Measurements from ENCODE around the gene ZNF350.

The ZNF350 gene

GRCh38 chr19:51927859-51928258, 58.8 kb downstream of the ZNF350 start:
- Histone ChIP-seq H3K36me3 (ENCODE audit: control insufficient read depth, insufficient read depth, low read length) (peaks cover 34% of the 10 kb centered on the region), H3K9me3 (ENCODE audit: control insufficient read depth, insufficient read depth, low read depth, low read length) (peaks cover 33% of the 10 kb centered on the region), H3K4me1 (ENCODE audit: control insufficient read depth, insufficient read depth, low read length) (no peaks in the 10 kb centered on the region), H3K27ac (ENCODE audit: low read depth, low read length) (no peak overlapping the region), H3K4me3 (ENCODE audit: low read depth, low read length) (peak overlapping the region; percentile 76), H3K27me3 (ENCODE audit: control insufficient read depth, insufficient read depth, low read length) (no peaks in the 10 kb centered on the region), H3K9ac (ENCODE audit: low read length) (peak overlapping the region; percentile 89)

- peak within 1 kb of the TSS; percentile 76 for H3K4me3 ChIP-seq (ENCODE audit: low read depth, low read length)
- peaks cover 35% of the 10 kb centered on the region for H3K9me3 ChIP-seq (ENCODE audit: control insufficient read depth, insufficient read depth, low read depth, low read length)
- peaks cover 26% of the 10 kb centered on the region for H3K36me3 ChIP-seq (ENCODE audit: control insufficient read depth, insufficient read depth, low read length)
- peak within 1 kb of the TSS; percentile 72 for H3K27ac ChIP-seq (ENCODE audit: low read depth, low read length)
- no peaks in the 10 kb centered on the region for H3K4me1 ChIP-seq (ENCODE audit: control insufficient read depth, insufficient read depth, low read length)
- H3K27me3 ChIP-seq (ENCODE audit: control insufficient read depth, insufficient read depth, low read length) = no peaks in the 10 kb centered on the region
- H3K9ac ChIP-seq (ENCODE audit: low read length) = peak within 1 kb of the TSS; percentile 89
Measured at GRCh38 chr19:51926784-51927741, 59.6 kb downstream of the ZNF350 start, which contains the start of gene ZNF613. ZNF613 (plus strand) TSS chr19:51927472; CDS start chr19:51936221, 8,749 bp downstream.

GRCh38 chr19:51926426-51926783, 60.2 kb downstream of the ZNF350 start:
- H3K9ac ChIP-seq (ENCODE audit: low read length) = peak overlapping the region; percentile 89
- H3K9me3 ChIP-seq (ENCODE audit: control insufficient read depth, insufficient read depth, low read depth, low read length) = peaks cover 37% of the 10 kb centered on the region
- H3K27me3 ChIP-seq (ENCODE audit: control insufficient read depth, insufficient read depth, low read length) = no peaks in the 10 kb centered on the region
- peaks cover 19% of the 10 kb centered on the region for H3K36me3 ChIP-seq (ENCODE audit: control insufficient read depth, insufficient read depth, low read length)
- H3K4me3 ChIP-seq (ENCODE audit: low read depth, low read length) = peak overlapping the region; percentile 76
- H3K4me1 ChIP-seq (ENCODE audit: control insufficient read depth, insufficient read depth, low read length) = no peaks in the 10 kb centered on the region
- peak overlapping the region; percentile 72; the same call in 1 of the 2 replicates for H3K27ac ChIP-seq (ENCODE audit: low read depth, low read length)

- H3K4me1 ChIP-seq (ENCODE audit: control insufficient read depth, insufficient read depth, low read length) = no peaks in the 10 kb centered on the region
- peaks cover 77% of the 10 kb centered on the region for H3K9me3 ChIP-seq (ENCODE audit: control insufficient read depth, insufficient read depth, low read depth, low read length)
- no peak overlapping the region for H3K27ac ChIP-seq (ENCODE audit: low read depth, low read length)
- H3K36me3 ChIP-seq (ENCODE audit: control insufficient read depth, insufficient read depth, low read length) = no peaks in the 10 kb centered on the region
- no peak overlapping the region for H3K4me3 ChIP-seq (ENCODE audit: low read depth, low read length)
- H3K9ac ChIP-seq (ENCODE audit: low read length) = no peak overlapping the region
- no peaks in the 10 kb centered on the region for H3K27me3 ChIP-seq (ENCODE audit: control insufficient read depth, insufficient read depth, low read length)
Measured at GRCh38 chr19:51921949-51922348, 64.7 kb downstream of the ZNF350 start.

- Histone ChIP-seq H3K9me3 (ENCODE audit: control insufficient read depth, insufficient read depth, low read depth, low read length) (peaks cover 87% of the 10 kb centered on the region), H3K9ac (ENCODE audit: low read length) (no peak overlapping the region), H3K4me3 (ENCODE audit: low read depth, low read length) (no peak overlapping the region), H3K27me3 (ENCODE audit: control insufficient read depth, insufficient read depth, low read length) (no peaks in the 10 kb centered on the region), H3K4me1 (ENCODE audit: control insufficient read depth, insufficient read depth, low read length) (no peaks in the 10 kb centered on the region), H3K36me3 (ENCODE audit: control insufficient read depth, insufficient read depth, low read length) (no peaks in the 10 kb centered on the region), H3K27ac (ENCODE audit: low read depth, low read length) (no peak overlapping the region)
Measured at GRCh38 chr19:51919606-51920005, 67.0 kb downstream of the ZNF350 start.

GRCh38 chr19:51916167-51916566, 70.5 kb downstream of the ZNF350 start:
- no peak overlapping the region for H3K9ac ChIP-seq (ENCODE audit: low read length)
- 0 out of 2 replicates have a peak, but pooled peaks cover 4% of the 10 kb centered on the region for H3K36me3 ChIP-seq (ENCODE audit: control insufficient read depth, insufficient read depth, low read length)
- no peak overlapping the region for H3K27ac ChIP-seq (ENCODE audit: low read depth, low read length)
- no peak overlapping the region for H3K4me3 ChIP-seq (ENCODE audit: low read depth, low read length)
- peaks cover 92% of the 10 kb centered on the region for H3K9me3 ChIP-seq (ENCODE audit: control insufficient read depth, insufficient read depth, low read depth, low read length)
- H3K27me3 ChIP-seq (ENCODE audit: control insufficient read depth, insufficient read depth, low read length) = no peaks in the 10 kb centered on the region
- no peaks in the 10 kb centered on the region for H3K4me1 ChIP-seq (ENCODE audit: control insufficient read depth, insufficient read depth, low read length)

- Histone ChIP-seq H3K27ac (ENCODE audit: low read depth, low read length) (no peak overlapping the region), H3K4me1 (ENCODE audit: control insufficient read depth, insufficient read depth, low read length) (no peaks in the 10 kb centered on the region), H3K9ac (ENCODE audit: low read length) (no peak overlapping the region), H3K27me3 (ENCODE audit: control insufficient read depth, insufficient read depth, low read length) (no peaks in the 10 kb centered on the region), H3K36me3 (ENCODE audit: control insufficient read depth, insufficient read depth, low read length) (0 out of 2 replicates have a peak, but pooled peaks cover 4% of the 10 kb centered on the region), H3K9me3 (ENCODE audit: control insufficient read depth, insufficient read depth, low read depth, low read length) (peaks cover 91% of the 10 kb centered on the region), H3K4me3 (ENCODE audit: low read depth, low read length) (no peak overlapping the region)
Measured at GRCh38 chr19:51915324-51915867, 71.2 kb downstream of the ZNF350 start.

All from HUES6 (cell line).